Cardiac muscle cell (in vitro differentiated cells and primary cell): ENCODE measurements around the gene VAMP2. TPM values are rescaled to one million over a fixed set of nuclear protein-coding genes. Genes with fewer than 3 reads are reported as not detected.

ENCODE experiments used
- DNase-seq, 2 donors: peaks; one replicate each; pipeline versions ENCODE4 v3.0.0 to v3.0.0-alpha.2; 2010 to 2017; ENCODE audit warnings: low read depth in 1 of 2, low spot score in 1 of 2
- H3K27ac ChIP-seq: fragments of 200-600 bp; sonication (generic); 2 replicates; pipeline ENCODE4 v1.5.1; 2016
- H3K27me3 ChIP-seq: fragments of 200-600 bp; sonication (generic); 2 replicates; pipeline ENCODE4 v1.6.0; 2016; ENCODE audit warnings: control low read depth
- H3K36me3 ChIP-seq: fragments of 200-600 bp; sonication (generic); 2 replicates; pipeline ENCODE4 v1.5.1; 2016; ENCODE audit warnings: control low read depth
- H3K4me1 ChIP-seq: fragments of 200-600 bp; sonication (generic); 2 replicates; pipeline ENCODE4 v1.8.1; 2017; ENCODE audit warnings: low read depth, mild to moderate bottlenecking, mixed run types
- H3K4me3 ChIP-seq: fragments of 200-600 bp; sonication (generic); 2 replicates; pipeline ENCODE4 v1.5.1; 2016; ENCODE audit warnings: mild to moderate bottlenecking
- H3K9me3 ChIP-seq: fragments of 200-600 bp; sonication (generic); 2 replicates; pipeline ENCODE4 v1.5.1; 2017; ENCODE audit warnings: low read depth, mild to moderate bottlenecking, control low read depth
- polyA plus RNA-seq: library from polyadenylated mRNA; unstranded; fragments of >200 nt; fragmentation: Nextera tagmentation; extraction: Ambion mirVana; gene quantifications from 2 replicates; pipeline ENCODE4 v1.2.1, GENCODE V29; 2016
- total RNA-seq: library from RNA; depleted of rRNA; stranded (reverse); fragments of >200 nt; gene quantifications from 2 replicates; pipeline ENCODE4 v1.2.3, GENCODE V29; 2016
- TF ChIP-seq, protein P1 (sequence below): IDR thresholded peaks from 2 replicates; pipeline ENCODE4 v1.5.1; 2012; ENCODE audit warnings: low read depth, mild to moderate bottlenecking, low read length

VAMP2 gene
- total and polyA plus RNA-seq, 2 experiments from 2014 or later = 35.7 to 102 TPM

GRCh38 chr17:8118769-8119580 is 43.8 kb downstream of the VAMP2 start:
- TF ChIP-seq, protein P1, sequence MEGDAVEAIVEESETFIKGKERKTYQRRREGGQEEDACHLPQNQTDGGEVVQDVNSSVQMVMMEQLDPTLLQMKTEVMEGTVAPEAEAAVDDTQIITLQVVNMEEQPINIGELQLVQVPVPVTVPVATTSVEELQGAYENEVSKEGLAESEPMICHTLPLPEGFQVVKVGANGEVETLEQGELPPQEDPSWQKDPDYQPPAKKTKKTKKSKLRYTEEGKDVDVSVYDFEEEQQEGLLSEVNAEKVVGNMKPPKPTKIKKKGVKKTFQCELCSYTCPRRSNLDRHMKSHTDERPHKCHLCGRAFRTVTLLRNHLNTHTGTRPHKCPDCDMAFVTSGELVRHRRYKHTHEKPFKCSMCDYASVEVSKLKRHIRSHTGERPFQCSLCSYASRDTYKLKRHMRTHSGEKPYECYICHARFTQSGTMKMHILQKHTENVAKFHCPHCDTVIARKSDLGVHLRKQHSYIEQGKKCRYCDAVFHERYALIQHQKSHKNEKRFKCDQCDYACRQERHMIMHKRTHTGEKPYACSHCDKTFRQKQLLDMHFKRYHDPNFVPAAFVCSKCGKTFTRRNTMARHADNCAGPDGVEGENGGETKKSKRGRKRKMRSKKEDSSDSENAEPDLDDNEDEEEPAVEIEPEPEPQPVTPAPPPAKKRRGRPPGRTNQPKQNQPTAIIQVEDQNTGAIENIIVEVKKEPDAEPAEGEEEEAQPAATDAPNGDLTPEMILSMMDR = peak; percentile 89
- Histone ChIP-seq H3K4me3 (peak overlapping the region; percentile 64), H3K36me3 (no peaks in the 10 kb centered on the region), H3K27me3 (peaks cover 65% of the 10 kb centered on the region), H3K9me3 (no peaks in the 10 kb centered on the region), H3K27ac (peak overlapping the region; percentile 58), H3K4me1 (no peaks in the 10 kb centered on the region)
- DNase-seq = peak; percentile 84 to 90

GRCh38 chr17:8117980-8118768 is 44.6 kb downstream of the VAMP2 start, which contains the start of gene ALOXE3:
Gene ALOXE3, minus strand, starts transcription at chr17:8118514. Its CDS starts 524 bp downstream, at chr17:8117990.
- peak within 1 kb of the TSS; percentile 58 for H3K27ac ChIP-seq
- H3K4me3 ChIP-seq = peak within 1 kb of the TSS; percentile 64
- no peaks in the 10 kb centered on the region for H3K36me3 ChIP-seq
- H3K27me3 ChIP-seq = peaks cover 65% of the 10 kb centered on the region
- no peaks in the 10 kb centered on the region for H3K4me1 ChIP-seq
- TF ChIP-seq, protein P1 = no peak
- DNase-seq = peak in 1 of 2 donors; percentile 47
- H3K9me3 ChIP-seq = no peaks in the 10 kb centered on the region

- H3K36me3 ChIP-seq = no peaks in the 10 kb centered on the region
- no peak overlapping the region for H3K27ac ChIP-seq
- no peak for DNase-seq
- no peaks in the 10 kb centered on the region for H3K9me3 ChIP-seq
- peak overlapping the region; percentile 64 for H3K4me3 ChIP-seq
- H3K4me1 ChIP-seq = no peaks in the 10 kb centered on the region
- H3K27me3 ChIP-seq = peaks cover 65% of the 10 kb centered on the region
- TF ChIP-seq, protein P1 = no peak
Observed at GRCh38 chr17:8117367-8117979, 45.3 kb downstream of the VAMP2 start.

- no peaks in the 10 kb centered on the region for H3K36me3 ChIP-seq
- TF ChIP-seq, protein P1 = no peak
- peaks cover 67% of the 10 kb centered on the region for H3K27me3 ChIP-seq
- H3K4me1 ChIP-seq = no peaks in the 10 kb centered on the region
- H3K27ac ChIP-seq = no peak overlapping the region
- no peak for DNase-seq
- H3K4me3 ChIP-seq = no peak overlapping the region
- no peaks in the 10 kb centered on the region for H3K9me3 ChIP-seq
Observed at GRCh38 chr17:8116776-8117175, 46.0 kb downstream of the VAMP2 start.

GRCh38 chr17:8110907-8111306 is 51.8 kb downstream of the VAMP2 start:
- Histone ChIP-seq H3K36me3 (no peaks in the 10 kb centered on the region), H3K27ac (no peak overlapping the region), H3K9me3 (no peaks in the 10 kb centered on the region), H3K4me3 (no peak overlapping the region), H3K27me3 (peaks cover 77% of the 10 kb centered on the region), H3K4me1 (peaks cover 6% of the 10 kb centered on the region)
- DNase-seq = no peak
- TF ChIP-seq, protein P1 = no peak
